GM18951 (cell line): ENCODE data around the gene CD47.

Experiments used
- POLR2A ChIP-seq: IDR thresholded peaks from 4 replicates; pipeline ENCODE4 v1.6.1; 2011; ENCODE audit warnings: mild to moderate bottlenecking; ENCODE audit not compliant: insufficient read length, insufficient read depth; ENCODE audit errors: extremely low read depth
- in situ Hi-C: fragments of 300-500 bp; cut with MboI; formaldehyde crosslinking; loops from one replicate; pipeline ENCODE4 v1.12.0; 2022; ENCODE audit warnings: low sequenced_read_pairs, mixed read lengths, inconsistent platforms; ENCODE audit not compliant: unreplicated experiment

CD47 gene

DNA sequence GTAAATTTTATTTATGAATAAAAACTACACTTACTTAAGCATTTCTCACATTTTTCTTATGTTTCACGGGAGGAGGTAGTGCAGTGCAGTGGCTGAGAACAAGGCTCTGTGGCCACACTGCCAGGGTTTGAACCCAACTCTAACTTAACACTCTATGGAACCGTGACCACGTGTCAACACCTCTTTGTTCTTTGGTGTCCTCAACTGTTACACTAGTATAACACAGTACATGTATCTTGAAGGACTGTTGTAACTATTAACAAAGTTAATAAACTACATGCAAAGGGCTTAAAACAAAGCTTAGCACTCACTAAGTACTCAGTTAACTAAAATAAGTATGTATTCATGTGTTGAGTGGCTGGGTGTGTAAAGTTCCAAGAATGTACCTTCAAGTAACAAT lies 19.5 kb downstream of the CD47 start:
- in situ Hi-C loops, result no loop called here
- no peak for TF ChIP-seq POLR2A

DNA sequence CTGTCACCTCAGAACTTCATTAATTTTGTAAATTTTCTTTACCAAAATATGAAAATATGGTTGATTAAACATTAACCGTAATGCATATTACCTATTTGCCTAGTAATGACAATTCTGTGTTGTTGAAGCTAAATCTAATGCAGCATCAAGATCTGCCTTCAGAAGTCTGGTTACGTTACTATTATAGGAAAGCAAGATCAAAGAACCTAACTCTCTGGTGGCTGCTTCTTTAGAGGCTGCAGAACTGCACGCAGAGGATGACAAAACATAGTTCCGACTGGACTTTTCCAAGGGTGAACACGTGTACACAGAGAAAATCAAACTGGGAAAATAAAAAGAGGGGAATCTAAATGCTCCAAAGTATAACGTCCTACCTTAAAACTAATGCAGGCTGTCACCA lies 20.5 kb downstream of the CD47 start:
- in situ Hi-C loops, result no loop called here
- no peak for TF ChIP-seq POLR2A

DNA sequence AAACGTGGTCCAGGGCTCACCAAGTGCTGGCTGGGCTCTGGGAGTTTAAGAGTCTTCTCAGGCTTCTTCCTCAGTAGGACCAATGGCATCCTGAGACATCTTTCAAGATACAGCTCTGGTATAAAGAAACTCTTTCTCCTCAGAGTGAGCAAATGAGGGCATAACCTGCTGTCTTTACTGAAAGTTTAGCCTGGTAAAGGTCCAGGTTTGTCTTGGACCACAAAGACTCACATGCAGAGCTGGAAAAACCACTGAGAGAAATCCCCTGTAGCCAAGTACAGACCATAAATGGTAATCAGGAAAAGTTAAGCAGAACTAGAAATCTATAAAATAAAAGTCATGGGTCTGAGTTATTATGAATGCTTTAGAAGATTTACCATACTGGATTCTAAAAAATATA lies 23.1 kb downstream of the CD47 start:
- no peak for TF ChIP-seq POLR2A
- in situ Hi-C loops, result no loop called here

DNA sequence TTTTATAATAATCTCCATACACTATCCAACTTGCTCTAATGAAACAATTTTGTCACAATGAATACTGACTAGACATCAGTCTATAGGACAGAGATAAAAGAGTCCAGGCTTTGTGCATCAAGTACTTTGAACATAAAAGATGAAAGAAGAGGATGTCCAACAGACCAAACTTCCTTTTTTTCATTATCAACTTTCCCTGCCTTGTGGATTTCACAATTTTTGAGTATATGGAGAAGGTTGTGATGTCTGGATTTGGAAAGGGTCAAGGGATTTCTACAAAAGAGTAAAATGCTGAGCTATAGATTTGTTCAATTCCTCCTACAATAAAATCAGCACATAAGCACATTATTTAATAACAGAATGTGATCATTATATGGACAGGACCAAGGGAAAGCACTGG lies 25.7 kb downstream of the CD47 start:
- no peak for TF ChIP-seq POLR2A
- in situ Hi-C loops, result no loop called here

DNA sequence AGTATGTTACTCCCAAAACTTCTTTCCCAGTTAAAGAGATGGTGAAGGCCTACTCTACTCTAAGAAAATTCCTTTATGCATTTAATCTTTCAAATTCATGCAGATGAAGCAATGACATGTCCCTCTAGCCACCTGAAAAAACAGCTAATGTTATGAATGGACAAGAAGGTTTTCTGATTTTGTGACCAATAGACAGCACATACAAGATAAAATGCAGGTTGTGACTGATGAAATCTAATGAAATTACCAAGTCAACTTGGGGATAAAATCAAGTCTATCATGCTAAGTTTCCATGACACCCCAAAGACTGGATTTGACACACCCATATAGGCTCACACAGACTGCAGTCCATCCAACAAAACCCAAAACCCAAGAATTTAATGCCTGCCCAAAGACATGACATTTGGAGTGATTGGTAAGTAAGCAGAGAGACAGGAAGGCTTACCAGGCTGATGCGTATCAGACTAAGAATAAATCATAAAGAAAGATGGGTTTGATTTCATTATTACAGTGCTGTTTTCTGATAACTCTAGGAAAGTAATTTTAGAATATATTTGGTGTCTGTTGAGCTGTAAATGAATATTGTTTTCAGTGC lies 26.4 kb downstream of the CD47 start:
- in situ Hi-C loops, result no loop called here
- no peak for TF ChIP-seq POLR2A

DNA sequence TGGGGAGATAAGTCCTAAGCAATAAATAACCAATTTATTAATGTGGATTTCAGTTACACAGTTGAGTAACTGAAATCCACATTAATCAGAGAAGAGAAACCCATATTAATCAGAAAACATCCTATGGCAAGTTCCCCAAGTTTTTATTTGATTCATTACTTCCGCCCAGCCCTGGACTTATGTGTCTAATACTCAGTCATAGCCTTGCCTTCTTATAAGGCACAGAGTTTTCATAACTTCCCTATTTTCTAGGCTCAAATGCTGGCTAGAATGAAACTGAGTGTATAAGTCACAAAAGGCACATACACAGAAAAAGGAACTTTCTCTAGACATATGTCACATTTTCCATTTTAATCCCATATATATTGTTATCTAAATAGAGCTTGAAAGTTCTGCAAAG lies 28.8 kb downstream of the CD47 start:
- in situ Hi-C loops, result no loop called here
- TF ChIP-seq POLR2A, result no peak

DNA sequence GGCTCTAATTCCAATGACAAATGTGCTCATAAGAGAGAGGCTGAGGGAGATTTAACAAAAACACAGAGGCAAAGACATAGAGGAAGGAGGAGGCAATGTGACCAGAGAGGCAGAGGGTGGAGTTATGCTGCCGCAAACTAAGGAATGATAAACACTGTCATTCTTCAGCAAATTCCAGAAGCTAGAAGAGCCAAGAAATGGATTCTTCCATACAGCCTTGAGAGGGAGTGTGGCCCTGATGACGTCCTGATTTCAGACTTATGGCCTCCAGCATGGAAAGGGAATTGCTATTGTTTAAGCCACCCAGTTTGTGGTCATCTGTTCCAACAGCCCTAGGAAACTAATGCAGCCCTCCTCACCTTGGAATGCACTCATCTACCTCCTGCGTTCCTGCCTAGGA lies 30.5 kb downstream of the CD47 start:
- in situ Hi-C loops, result no loop called here
- TF ChIP-seq POLR2A, result no peak

DNA sequence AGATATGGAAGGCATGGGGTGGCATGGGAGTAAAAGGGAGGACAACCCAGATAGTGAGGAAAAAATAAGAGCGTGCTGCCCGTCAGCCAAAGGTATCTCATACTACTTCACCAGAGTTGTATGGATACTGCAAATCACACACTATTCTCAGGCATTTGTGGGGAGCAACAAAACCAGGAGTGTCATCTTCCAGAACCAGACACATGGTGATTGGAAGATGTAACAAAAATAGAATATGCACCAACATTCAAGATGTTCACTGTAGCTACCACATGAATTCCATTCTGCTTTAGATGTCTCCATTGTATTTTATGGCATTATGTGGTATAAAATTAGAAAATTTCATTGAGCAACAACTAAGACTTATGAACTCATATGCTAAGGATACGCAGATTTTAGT lies 34.9 kb downstream of the CD47 start:
- no peak for TF ChIP-seq POLR2A
- in situ Hi-C loops, result no loop called here

DNA sequence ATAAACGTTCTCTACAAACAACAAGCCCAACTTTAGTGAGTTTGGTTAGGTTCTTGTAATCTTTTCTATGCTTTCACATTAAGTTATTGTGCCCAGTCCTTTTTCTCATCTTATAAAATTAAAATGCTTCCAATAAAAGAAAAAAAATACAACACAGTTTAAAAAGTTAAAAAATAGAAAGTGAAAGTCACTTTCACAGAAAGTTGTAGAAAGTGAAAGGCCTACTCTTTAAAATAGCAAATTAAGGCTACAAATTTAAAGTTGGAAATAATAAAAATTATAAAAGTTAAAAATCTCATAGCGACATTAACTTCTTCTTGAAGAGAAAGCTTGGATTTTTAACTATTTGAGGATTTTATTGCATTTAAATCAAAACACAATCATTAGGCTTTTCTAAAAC lies 35.9 kb downstream of the CD47 start:
- TF ChIP-seq POLR2A, result no peak
- in situ Hi-C loops, result no loop called here

DNA sequence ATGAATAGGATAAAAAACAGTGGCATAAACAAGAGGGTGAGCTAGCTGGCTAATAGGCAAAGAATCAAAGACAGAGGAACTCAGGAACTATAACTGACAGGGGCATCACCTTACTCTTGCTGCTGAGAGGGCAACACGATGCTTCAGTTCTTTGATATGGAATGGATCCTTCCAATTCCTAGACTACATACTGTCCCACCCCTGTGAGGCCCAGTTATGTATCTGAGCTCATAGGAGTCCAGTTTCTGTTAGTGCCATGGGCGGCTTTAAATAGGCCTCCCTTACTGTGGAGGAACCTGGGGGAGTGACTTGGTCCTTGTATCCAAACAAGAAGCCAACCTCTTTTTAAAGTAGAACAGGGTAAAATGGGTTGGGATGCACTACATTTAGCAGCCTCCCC lies 37.3 kb downstream of the CD47 start:
- in situ Hi-C loops, result no loop called here
- no peak for TF ChIP-seq POLR2A

DNA sequence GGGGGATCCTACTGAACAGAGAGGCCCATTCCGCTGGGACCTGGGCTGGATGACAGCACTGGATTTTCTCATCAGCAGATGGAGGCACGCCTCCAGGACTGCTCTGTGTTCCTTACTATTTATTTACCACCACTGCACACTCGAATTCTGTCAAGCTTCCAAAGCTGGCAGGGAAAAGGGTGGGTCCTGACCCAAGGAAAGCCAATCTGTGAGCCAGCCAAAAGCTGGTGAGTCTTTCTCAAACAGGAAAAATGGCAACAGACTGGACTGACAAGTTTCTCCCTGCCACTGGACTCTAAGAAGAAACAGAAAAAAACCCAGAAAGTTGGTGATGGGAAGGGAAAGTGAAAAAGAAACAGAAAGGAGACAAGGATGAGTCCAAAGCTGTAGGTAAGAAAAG lies 37.8 kb downstream of the CD47 start:
- TF ChIP-seq POLR2A, result no peak
- in situ Hi-C loops, result no loop called here

DNA sequence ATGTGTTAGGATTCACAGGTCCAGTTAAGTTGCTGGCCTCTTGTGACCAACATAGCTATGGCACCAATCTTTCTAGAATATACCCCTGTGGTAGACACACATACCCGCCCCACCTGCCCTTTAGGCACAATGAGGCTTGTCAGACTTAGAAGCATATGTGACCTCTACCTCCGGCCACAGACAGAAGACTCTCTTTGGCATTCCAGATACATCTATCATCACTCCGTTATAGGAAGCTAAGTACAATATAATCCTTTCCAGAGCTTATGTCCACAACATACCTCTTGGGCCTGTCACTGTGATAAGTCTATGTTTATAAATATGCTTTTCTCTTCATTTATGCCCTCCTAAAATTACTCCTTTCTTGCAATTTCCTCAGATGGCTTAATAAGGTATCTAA lies 39.8 kb downstream of the CD47 start:
- in situ Hi-C loops, result no loop called here

DNA sequence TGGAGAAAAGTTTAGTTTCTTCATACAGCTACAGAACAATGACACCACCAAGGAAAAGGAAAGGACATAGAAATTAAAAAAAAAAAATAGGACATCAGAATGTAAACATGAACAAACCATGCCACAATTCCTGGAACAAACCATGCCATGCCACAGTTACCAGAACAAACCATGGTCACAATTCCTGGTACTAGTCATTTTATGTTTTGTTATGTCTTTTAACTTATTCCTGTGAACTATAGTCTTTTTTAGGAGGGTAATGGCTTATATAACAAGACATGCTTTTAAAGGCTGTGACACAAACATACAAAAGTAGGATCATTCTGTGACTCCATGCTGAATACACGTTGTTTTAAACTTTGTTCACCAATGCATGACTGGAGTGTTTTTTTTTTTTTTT lies 42.8 kb downstream of the CD47 start:
- in situ Hi-C loops, result no loop called here
- no peak for TF ChIP-seq POLR2A

More for the DNA sequence above, 39.8 kb downstream of the CD47 start:
- TF ChIP-seq POLR2A, result no peak

DNA sequence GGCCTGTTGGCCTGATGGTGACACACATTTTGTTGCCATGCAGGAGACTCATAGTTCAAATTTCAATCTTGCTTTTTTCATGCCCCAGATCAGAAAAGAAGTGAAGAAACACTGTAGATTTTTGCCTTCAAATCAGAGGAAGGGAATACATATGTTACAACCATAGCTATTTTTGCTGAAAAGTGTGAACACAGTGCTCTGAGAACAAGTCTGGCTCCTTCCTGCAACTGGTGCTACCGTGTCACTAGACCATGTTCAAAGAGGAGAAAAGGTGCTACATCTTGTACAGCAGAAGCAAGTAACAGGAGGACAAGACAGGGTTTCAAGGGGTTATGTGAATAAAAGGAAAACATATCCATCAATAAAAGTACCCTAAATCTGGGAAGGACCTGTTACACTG lies 44.6 kb downstream of the CD47 start:
- in situ Hi-C loops, result no loop called here
- no peak for TF ChIP-seq POLR2A

DNA sequence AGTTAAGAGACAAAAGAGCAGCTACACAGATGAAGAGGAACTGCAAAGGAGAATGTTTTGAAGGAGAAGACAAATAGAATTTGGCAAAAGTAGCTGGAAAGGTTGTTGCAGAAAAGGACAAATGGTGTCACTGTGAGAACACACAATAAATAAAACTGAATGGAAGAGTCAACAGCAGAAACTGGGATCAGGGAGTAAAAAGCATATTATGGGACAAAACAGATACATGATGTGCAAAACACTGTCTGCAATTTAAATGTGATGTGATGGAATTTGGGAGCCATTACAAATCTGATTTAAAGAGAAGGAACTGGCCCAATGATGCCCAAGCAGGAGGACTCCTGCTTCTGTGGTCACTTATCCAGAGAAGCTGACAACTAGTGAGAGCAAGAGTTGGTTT lies 46.1 kb downstream of the CD47 start:
- in situ Hi-C loops, result no loop called here

More for the DNA sequence above, 46.1 kb downstream of the CD47 start:
- TF ChIP-seq POLR2A, result no peak
